GM21367 (cell line): ENCODE results near the gene PIK3C2A.

ENCODE experiments used
- ATAC-seq: cut with Tn5 transposase; IDR thresholded peaks from one replicate; pipeline ENCODE4 v1.9.1; 2021; ENCODE audit not compliant: unreplicated experiment

The PIK3C2A gene

GRCh38 chr11:17214338-17214737, 6.6 kb upstream of the PIK3C2A start:
- no peak for ATAC-seq

- ATAC-seq: no peak
Observed at GRCh38 chr11:17211286-17211685, 3.5 kb upstream of the PIK3C2A start.

- no peak for ATAC-seq
Observed at GRCh38 chr11:17209939-17210245, 2.1 kb upstream of the PIK3C2A start.

- ATAC-seq: peak; percentile 42
Observed at GRCh38 chr11:17208257-17208999, 642 bp upstream of the PIK3C2A start.

- ATAC-seq: no peak
Observed at GRCh38 chr11:17206463-17206862, 1.3 kb downstream of the PIK3C2A start.

GRCh38 chr11:17197431-17197898, 10.3 kb downstream of the PIK3C2A start:
- no peak for ATAC-seq

GRCh38 chr11:17188675-17189074, 19.1 kb downstream of the PIK3C2A start:
- ATAC-seq: no peak

GRCh38 chr11:17186932-17187692, 20.7 kb downstream of the PIK3C2A start:
- ATAC-seq: no peak

- no peak for ATAC-seq
Observed at GRCh38 chr11:17185938-17186337, 21.8 kb downstream of the PIK3C2A start.

- no peak for ATAC-seq
Observed at GRCh38 chr11:17184882-17185587, 22.8 kb downstream of the PIK3C2A start.

- ATAC-seq: no peak
Observed at GRCh38 chr11:17183836-17184235, 23.9 kb downstream of the PIK3C2A start.

GRCh38 chr11:17179970-17180369, 27.8 kb downstream of the PIK3C2A start:
- ATAC-seq: no peak

- no peak for ATAC-seq
Observed at GRCh38 chr11:17173332-17173731, 34.5 kb downstream of the PIK3C2A start.

GRCh38 chr11:17171916-17172315, 35.9 kb downstream of the PIK3C2A start:
- ATAC-seq: no peak

- no peak for ATAC-seq
Observed at GRCh38 chr11:17171343-17171742, 36.4 kb downstream of the PIK3C2A start.

GRCh38 chr11:17169876-17170275, 37.9 kb downstream of the PIK3C2A start:
- ATAC-seq: no peak

GRCh38 chr11:17165247-17165890, 42.4 kb downstream of the PIK3C2A start:
- ATAC-seq: no peak

GRCh38 chr11:17164361-17165246, 43.2 kb downstream of the PIK3C2A start:
- no peak for ATAC-seq

- ATAC-seq: no peak
Observed at GRCh38 chr11:17163736-17164135, 44.0 kb downstream of the PIK3C2A start.

GRCh38 chr11:17163291-17163690, 44.5 kb downstream of the PIK3C2A start:
- ATAC-seq: no peak
